Bronchial epithelial cell (primary cell): Measurements from ENCODE around the gene HBE1. TPM values are rescaled to one million over a fixed set of nuclear protein-coding genes. Genes with fewer than 3 reads are reported as not detected.
"Not testable (repeated sequence)": the region's sequence is repeated elsewhere in the genome, so short reads cannot be mapped to it uniquely, and the experiment has no call there.

ENCODE experiments used
- DNase-seq: peaks from one replicate; pipeline ENCODE4 v3.0.0-alpha.2; 2010; ENCODE audit warnings: low read depth
- FAIRE-seq: peaks from 2 replicates; lab custom pipeline; 2011; peaks lifted over from hg19 to GRCh38; lab: Jason Lieb, UNC
- H3K27me3 ChIP-seq: 2 replicates; pipeline ENCODE4 v1.5.1; 2011; ENCODE audit warnings: low read length; ENCODE audit not compliant: control insufficient read depth, insufficient read depth
- H3K36me3 ChIP-seq: 2 replicates; pipeline ENCODE4 v1.5.1; 2011; ENCODE audit warnings: low read length; ENCODE audit not compliant: control insufficient read depth, insufficient read depth
- H3K4me3 ChIP-seq: 2 replicates; pipeline ENCODE4 v1.5.1; 2011; ENCODE audit warnings: mild to moderate bottlenecking, low read depth, low read length, control low read depth
- total RNA-seq: library from RNA; depleted of rRNA; stranded (reverse); fragments of >200 nt; gene quantifications from 2 replicates; pipeline ENCODE4 v1.2.1, GENCODE V29; 2014
- TF ChIP-seq, protein P1 (sequence below): IDR thresholded peaks from 2 replicates; pipeline ENCODE4 v1.5.1; 2011; ENCODE audit warnings: mild to moderate bottlenecking, moderate library complexity, low read length, control low read depth, inconsistent platforms; ENCODE audit not compliant: insufficient read depth, severe bottlenecking

Gene HBE1
- total RNA-seq, 1 donor from 2014 or later, result not detected

DNA sequence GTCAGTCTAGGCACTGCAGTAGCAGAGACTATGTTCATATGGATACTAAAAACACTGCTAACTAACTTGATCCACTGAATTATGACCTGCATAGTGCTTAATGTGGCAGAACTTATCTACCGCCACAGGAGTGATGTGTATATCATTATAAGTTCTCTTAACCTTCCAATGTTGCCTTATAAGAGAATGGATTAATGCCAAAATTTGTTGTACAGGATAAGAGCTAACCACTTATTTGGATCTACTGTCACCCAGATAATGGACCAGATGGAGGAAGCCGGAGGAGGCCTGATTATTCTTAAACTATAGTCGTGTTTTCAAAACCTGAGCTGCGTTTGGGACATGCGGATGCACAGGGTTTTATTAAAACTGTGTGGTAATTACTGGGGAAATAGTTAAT is 33.9 kb upstream of the HBE1 start:
- DNase-seq (no peak), FAIRE-seq (no peak)
- TF ChIP-seq, protein P1, sequence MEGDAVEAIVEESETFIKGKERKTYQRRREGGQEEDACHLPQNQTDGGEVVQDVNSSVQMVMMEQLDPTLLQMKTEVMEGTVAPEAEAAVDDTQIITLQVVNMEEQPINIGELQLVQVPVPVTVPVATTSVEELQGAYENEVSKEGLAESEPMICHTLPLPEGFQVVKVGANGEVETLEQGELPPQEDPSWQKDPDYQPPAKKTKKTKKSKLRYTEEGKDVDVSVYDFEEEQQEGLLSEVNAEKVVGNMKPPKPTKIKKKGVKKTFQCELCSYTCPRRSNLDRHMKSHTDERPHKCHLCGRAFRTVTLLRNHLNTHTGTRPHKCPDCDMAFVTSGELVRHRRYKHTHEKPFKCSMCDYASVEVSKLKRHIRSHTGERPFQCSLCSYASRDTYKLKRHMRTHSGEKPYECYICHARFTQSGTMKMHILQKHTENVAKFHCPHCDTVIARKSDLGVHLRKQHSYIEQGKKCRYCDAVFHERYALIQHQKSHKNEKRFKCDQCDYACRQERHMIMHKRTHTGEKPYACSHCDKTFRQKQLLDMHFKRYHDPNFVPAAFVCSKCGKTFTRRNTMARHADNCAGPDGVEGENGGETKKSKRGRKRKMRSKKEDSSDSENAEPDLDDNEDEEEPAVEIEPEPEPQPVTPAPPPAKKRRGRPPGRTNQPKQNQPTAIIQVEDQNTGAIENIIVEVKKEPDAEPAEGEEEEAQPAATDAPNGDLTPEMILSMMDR, result no peak
- Histone ChIP-seq H3K27me3 (no peaks in the 10 kb centered on the region), H3K4me3 (no peak overlapping the region), H3K36me3 (no peaks in the 10 kb centered on the region)

DNA sequence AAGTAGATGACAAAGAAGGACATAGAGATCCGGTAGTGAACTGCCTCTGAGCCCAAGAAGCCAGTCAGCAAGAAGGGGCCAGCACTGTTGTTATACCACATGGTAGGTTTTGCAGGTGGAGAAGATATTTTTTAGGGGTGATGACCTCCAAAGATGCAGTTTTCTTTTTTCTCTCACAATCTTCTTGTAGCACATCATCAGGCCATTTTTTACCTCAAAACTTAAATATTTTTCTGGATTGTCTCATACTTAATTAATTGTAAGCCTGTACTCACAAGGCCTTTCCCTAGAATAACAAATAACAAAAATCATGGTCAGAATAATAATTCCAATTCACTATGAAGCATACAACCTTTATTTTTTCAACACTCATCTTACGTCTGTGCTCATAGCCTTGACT is 32.1 kb upstream of the HBE1 start, which contains the start of gene OR51B4:
Gene OR51B4 (minus strand): TSS at position 101 of the 400 bp plus-strand sequence. CDS start 0 bp downstream, at position 101.
- H3K4me3 ChIP-seq, result no peak within 1 kb of the TSS
- TF ChIP-seq, protein P1, result no peak
- DNase-seq (no peak), FAIRE-seq (no peak)
- H3K36me3 ChIP-seq, result no peaks in the 10 kb centered on the region
- no peaks in the 10 kb centered on the region for H3K27me3 ChIP-seq

DNA sequence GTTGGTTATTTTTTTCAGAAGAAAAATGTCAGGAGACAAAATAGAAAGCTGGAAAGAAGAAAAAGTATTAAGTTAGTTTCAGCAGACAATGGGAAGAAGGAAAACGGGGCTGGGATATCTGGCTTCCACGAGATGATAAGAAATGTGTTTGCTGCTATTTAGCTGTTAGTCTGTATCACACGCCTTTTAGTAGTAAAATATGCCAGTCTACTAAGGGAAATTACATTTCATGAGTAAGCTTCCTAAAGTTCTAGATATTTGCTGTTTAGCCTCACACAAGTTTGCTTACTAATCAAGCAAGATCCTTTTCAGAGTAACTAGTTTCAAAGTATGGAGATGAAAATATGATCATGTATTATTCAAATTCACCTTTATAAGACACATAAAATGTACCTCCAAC is 30.5 kb upstream of the HBE1 start:
- Histone ChIP-seq H3K27me3 (no peaks in the 10 kb centered on the region), H3K4me3 (no peak overlapping the region), H3K36me3 (no peaks in the 10 kb centered on the region)
- no peak for DNase-seq
- FAIRE-seq, result no peak
- TF ChIP-seq, protein P1, result no peak

DNA sequence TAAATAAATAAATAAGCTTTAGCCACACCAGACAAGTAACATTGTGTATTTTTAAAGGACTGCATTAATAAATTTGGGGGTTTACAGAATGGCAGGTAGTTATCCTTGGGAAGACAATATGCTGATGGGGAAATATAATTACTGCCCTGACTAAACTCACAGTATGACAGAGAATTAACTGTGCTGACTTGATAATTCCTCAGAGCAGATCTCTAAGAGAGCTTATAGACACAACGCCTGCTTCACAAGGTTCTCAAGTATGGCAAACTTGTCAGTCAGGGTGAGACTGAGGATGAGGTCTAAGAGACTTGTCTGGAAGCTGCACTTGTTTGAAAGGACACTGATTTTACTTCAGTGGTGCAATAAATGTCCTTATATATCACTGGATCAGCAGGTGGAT is 28.7 kb upstream of the HBE1 start:
- Histone ChIP-seq H3K4me3 (no peak overlapping the region), H3K36me3 (no peaks in the 10 kb centered on the region), H3K27me3 (no peaks in the 10 kb centered on the region)
- FAIRE-seq (no peak), DNase-seq (no peak)
- TF ChIP-seq, protein P1, result no peak

DNA sequence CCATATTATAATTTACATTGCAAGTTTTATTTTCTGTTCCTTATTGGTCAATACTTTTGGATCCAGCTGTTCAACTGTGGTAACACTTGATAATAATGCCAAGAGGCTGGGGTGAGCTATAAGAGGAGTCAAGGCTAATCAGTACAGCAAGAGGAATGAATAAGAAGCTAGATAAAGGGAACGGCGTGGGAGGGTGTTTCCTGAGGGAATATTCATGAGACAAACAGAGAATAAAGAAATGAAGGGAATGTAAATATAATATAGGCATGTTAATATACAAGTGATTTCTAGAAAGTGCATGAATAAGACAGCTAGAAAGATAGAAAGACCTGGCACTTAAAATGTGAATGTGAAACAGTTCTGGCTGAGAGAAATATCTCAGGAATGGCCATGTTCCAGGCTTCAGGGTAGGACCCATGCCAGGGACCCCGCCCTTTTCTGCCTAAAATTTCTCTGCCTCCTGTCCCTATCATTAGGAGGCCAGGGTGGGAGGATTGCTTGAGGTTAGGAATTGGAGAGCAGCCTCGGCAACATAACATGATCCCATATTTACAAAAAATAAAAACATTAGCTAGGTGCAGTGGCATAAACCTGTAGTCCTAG is 28.1 kb upstream of the HBE1 start:
- Histone ChIP-seq H3K4me3 (no peak overlapping the region), H3K27me3 (no peaks in the 10 kb centered on the region), H3K36me3 (no peaks in the 10 kb centered on the region)
- FAIRE-seq, result no peak
- DNase-seq, result no peak
- TF ChIP-seq, protein P1, result no peak

DNA sequence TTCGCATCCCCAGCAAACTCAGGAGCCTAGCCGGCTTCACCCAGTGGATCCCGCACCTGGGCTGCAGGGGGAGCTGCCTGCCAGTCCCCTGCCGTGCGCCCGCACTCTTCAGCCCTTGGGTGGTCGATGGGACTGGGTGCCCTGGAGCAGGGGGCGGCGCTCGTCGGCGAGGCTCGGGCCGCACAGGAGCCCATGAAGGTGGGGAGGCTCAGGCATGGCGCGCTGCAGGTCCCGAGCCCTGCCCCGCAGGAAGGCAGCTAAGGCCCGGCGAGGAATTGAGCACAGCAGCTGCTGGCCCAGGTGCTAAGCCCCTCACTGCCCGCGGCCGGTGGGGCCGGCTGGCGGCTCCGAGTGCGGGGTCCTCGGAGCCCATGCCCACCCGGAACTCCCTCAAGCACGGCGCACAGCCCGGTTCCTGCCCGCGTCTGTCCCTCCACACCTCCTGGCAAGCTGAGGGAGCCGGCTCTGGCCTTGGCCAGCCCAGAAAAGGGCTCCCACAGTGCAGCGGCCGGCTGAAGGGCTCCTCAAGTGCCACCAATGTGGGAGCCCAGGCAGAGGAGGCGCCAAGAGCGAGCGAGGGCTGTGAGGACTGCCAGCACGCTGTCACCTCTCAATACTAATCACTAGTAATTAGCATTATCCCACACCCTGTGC is 24.7 kb upstream of the HBE1 start:
- not testable (repeated sequence) for DNase-seq, H3K27me3 ChIP-seq, H3K36me3 ChIP-seq, H3K4me3 ChIP-seq, FAIRE-seq
